ENCODE data around the gene CHRND. TPM values are rescaled to one million over a fixed set of nuclear protein-coding genes. Genes with fewer than 3 reads are reported as not detected.

Gene CHRND
- total RNA-seq, 1 donor from 2014 or later = not detected

- no peak for FAIRE-seq
- Histone ChIP-seq H3K4me3 (ENCODE audit: insufficient read depth, low read depth, low read length) (no peak overlapping the region), H2AFZ (ENCODE audit: low read depth, low read length) (no peak overlapping the region), H3K36me3 (ENCODE audit: insufficient read depth, low read length) (peaks cover 45% of the 10 kb centered on the region), H3K9ac (ENCODE audit: low read length) (no peak overlapping the region), H3K27ac (ENCODE audit: low read depth, low read length) (no peak overlapping the region), H3K4me1 (ENCODE audit: insufficient read depth, low read length) (peaks cover 12% of the 10 kb centered on the region), H3K27me3 (ENCODE audit: insufficient read depth, low read length) (no peaks in the 10 kb centered on the region), H3K9me3 (ENCODE audit: insufficient read depth, low read depth, low read length) (no peaks in the 10 kb centered on the region), H3K4me2 (ENCODE audit: low read length) (no peak overlapping the region), H4K20me1 (ENCODE audit: insufficient read depth, low read length) (peaks cover 14% of the 10 kb centered on the region), H3K79me2 (ENCODE audit: insufficient read depth, low read length) (no peaks in the 10 kb centered on the region)
- Mint-ChIP-seq H3K27ac (ENCODE audit: unreplicated experiment) (no peak overlapping the region), H3K36me3 (ENCODE audit: low read depth, unreplicated experiment) (peaks cover 39% of the 10 kb centered on the region), H3K27me3 (ENCODE audit: low read depth, unreplicated experiment) (no peaks in the 10 kb centered on the region), H3K4me3 (ENCODE audit: unreplicated experiment) (no peak overlapping the region), H3K9me3 (ENCODE audit: unreplicated experiment) (no peaks in the 10 kb centered on the region), H3K4me1 (ENCODE audit: low read depth, unreplicated experiment) (peaks cover 27% of the 10 kb centered on the region)
- DNase-seq (ENCODE audit: low read depth) = no peak
- no peak for TF ChIP-seq EZH2 (IDR thresholded peaks at IDR 0.05; ENCODE audit: insufficient read depth, low read length)
- no peak for TF ChIP-seq CTCF (IDR thresholded peaks at IDR 0.05; ENCODE audit: insufficient read depth, low read depth, low read length)
Observed at GRCh38 chr2:232571026-232571474, 45.1 kb downstream of the CHRND start.

DNA sequence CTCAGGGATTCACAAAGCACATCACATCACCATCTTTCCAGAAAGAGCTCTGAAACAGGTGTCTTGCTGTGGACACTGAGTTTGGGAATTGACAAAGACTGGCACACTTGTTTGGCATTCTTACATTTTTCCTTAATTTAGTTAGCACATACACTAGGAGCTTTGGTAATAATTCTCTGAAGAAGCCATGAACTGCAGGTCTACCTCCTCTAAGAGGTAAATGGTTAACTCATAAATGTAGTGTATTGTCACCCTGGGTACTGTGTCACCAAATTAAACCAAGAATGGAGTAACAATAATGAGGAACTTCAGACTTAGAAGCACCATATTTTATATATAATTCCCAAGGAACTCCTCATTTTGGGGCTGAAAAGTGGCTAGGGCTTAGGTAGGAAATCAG is 47.1 kb downstream of the CHRND start:
- Histone ChIP-seq H3K4me3 (ENCODE audit: insufficient read depth, low read depth, low read length) (no peak overlapping the region), H3K4me1 (ENCODE audit: insufficient read depth, low read length) (peaks cover 20% of the 10 kb centered on the region)
- no peak overlapping the region for H3K4me3 Mint-ChIP-seq (ENCODE audit: unreplicated experiment)

More for the DNA sequence above, 47.1 kb downstream of the CHRND start:
- no peaks in the 10 kb centered on the region for H3K9me3 ChIP-seq (ENCODE audit: insufficient read depth, low read depth, low read length)
- peaks cover 14% of the 10 kb centered on the region for H4K20me1 ChIP-seq (ENCODE audit: insufficient read depth, low read length)
- H2AFZ ChIP-seq (ENCODE audit: low read depth, low read length) = no peak overlapping the region
- Mint-ChIP-seq H3K36me3 (ENCODE audit: low read depth, unreplicated experiment) (peaks cover 26% of the 10 kb centered on the region), H3K9me3 (ENCODE audit: unreplicated experiment) (no peaks in the 10 kb centered on the region), H3K27ac (ENCODE audit: unreplicated experiment) (no peak overlapping the region), H3K4me1 (ENCODE audit: low read depth, unreplicated experiment) (peaks cover 37% of the 10 kb centered on the region), H3K27me3 (ENCODE audit: low read depth, unreplicated experiment) (no peaks in the 10 kb centered on the region)
- peaks cover 26% of the 10 kb centered on the region for H3K36me3 ChIP-seq (ENCODE audit: insufficient read depth, low read length)
- H3K4me2 ChIP-seq (ENCODE audit: low read length) = no peak overlapping the region
- H3K27ac ChIP-seq (ENCODE audit: low read depth, low read length) = no peak overlapping the region
- H3K79me2 ChIP-seq (ENCODE audit: insufficient read depth, low read length) = no peaks in the 10 kb centered on the region
- H3K27me3 ChIP-seq (ENCODE audit: insufficient read depth, low read length) = no peaks in the 10 kb centered on the region
- FAIRE-seq = no peak
- no peak for TF ChIP-seq CTCF (IDR thresholded peaks at IDR 0.05; ENCODE audit: insufficient read depth, low read depth, low read length)
- no peak for TF ChIP-seq EZH2 (IDR thresholded peaks at IDR 0.05; ENCODE audit: insufficient read depth, low read length)
- DNase-seq (ENCODE audit: low read depth) = no peak
- no peak overlapping the region for H3K9ac ChIP-seq (ENCODE audit: low read length)
